ENCODE measurements around the gene ATP6V0B. TPM values are rescaled to one million over a fixed set of nuclear protein-coding genes. Genes with fewer than 3 reads are reported as not detected.

Gene ATP6V0B
- total RNA-seq, 2 donors from 2014 or later: 73.5 to 103 TPM

GRCh38 chr1:44014365-44015104 is 39.8 kb downstream of the ATP6V0B start:
- ATAC-seq (no peak), DNase-seq (no peak)
- intact Hi-C loops (cut with DNase I): no loop called here
- H3K4me1 ChIP-seq: peaks cover 19% of the 10 kb centered on the region
- H3K27ac ChIP-seq: no peak overlapping the region
- H3K4me3 ChIP-seq: no peak overlapping the region
- WGBS, 2 donors: 51 to 65% methylated on average over 5 to 8 of the region's 8 CpGs
- TF ChIP-seq CTCF (IDR thresholded peaks at IDR 0.05) (no peak), POLR2A (IDR thresholded peaks at IDR 0.05) (no peak)
- no peaks in the 10 kb centered on the region for H3K9me3 ChIP-seq
- H3K27me3 ChIP-seq: no peaks in the 10 kb centered on the region
- H3K36me3 ChIP-seq (replicated peaks in 1 of 2; ENCODE audit: insufficient read depth in 1 of 2, low read depth in 2 of 2): no peaks in the 10 kb centered on the region

DNA sequence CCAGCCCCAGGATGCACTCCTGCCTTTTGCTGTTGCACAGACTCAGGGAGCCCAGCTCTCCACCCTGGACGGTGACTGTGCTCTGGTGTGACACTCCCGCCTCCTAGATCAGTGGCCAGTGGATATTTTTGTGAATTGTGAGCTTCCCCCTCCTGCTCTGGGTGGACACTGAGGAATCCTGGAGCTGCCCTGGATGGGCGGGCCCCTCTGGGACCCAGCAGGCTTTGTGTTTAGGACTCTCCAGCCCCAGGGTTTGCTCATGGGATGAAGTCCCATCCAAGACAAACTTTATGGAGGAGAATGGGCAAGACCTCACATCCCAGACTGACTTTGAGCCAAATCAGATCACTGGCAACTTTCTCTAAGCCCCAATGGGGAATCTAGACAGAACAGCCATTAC is 40.4 kb downstream of the ATP6V0B start:
- no peak for ATAC-seq
- Histone ChIP-seq H3K9me3 (no peaks in the 10 kb centered on the region), H3K27me3 (no peaks in the 10 kb centered on the region), H3K27ac (no peak overlapping the region), H3K4me1 (peaks cover 19% of the 10 kb centered on the region), H3K4me3 (no peak overlapping the region), H3K36me3 (replicated peaks in 1 of 2; ENCODE audit: insufficient read depth in 1 of 2, low read depth in 2 of 2) (no peaks in the 10 kb centered on the region)
- TF ChIP-seq CTCF (IDR thresholded peaks at IDR 0.05) (no peak), POLR2A (IDR thresholded peaks at IDR 0.05) (no peak)
- intact Hi-C loops (cut with DNase I): no loop called here
- no peak for DNase-seq
- 71 to 79% methylated on average over 3 of the region's 3 CpGs for WGBS, 2 donors

- no peak for ATAC-seq
- Histone ChIP-seq H3K27me3 (no peaks in the 10 kb centered on the region), H3K4me3 (no peak overlapping the region), H3K4me1 (peaks cover 18% of the 10 kb centered on the region), H3K36me3 (replicated peaks in 1 of 2; ENCODE audit: insufficient read depth in 1 of 2, low read depth in 2 of 2) (no peaks in the 10 kb centered on the region), H3K9me3 (no peaks in the 10 kb centered on the region), H3K27ac (no peak overlapping the region)
- no peak for TF ChIP-seq POLR2A (IDR thresholded peaks at IDR 0.05)
- TF ChIP-seq CTCF (IDR thresholded peaks at IDR 0.05): no peak
- intact Hi-C loops (cut with DNase I): no loop called here
- DNase-seq: no peak
- WGBS, 2 donors: 76 to 84% methylated on average over 15 to 19 of the region's 20 CpGs
Observed at GRCh38 chr1:44016041-44016889, 41.5 kb downstream of the ATP6V0B start.

- ATAC-seq: no peak
- Histone ChIP-seq H3K27ac (no peak overlapping the region), H3K9me3 (no peaks in the 10 kb centered on the region), H3K4me1 (peaks cover 11% of the 10 kb centered on the region), H3K27me3 (no peaks in the 10 kb centered on the region), H3K36me3 (replicated peaks in 1 of 2; ENCODE audit: insufficient read depth in 1 of 2, low read depth in 2 of 2) (no peaks in the 10 kb centered on the region), H3K4me3 (no peak overlapping the region)
- no peak for TF ChIP-seq POLR2A (IDR thresholded peaks at IDR 0.05)
- no peak for TF ChIP-seq CTCF (IDR thresholded peaks at IDR 0.05)
- no peak for DNase-seq
- 84 to 89% methylated on average over 16 to 18 of the region's 20 CpGs for whole genome bisulfite sequencing, 2 donors
- intact Hi-C loops (cut with DNase I): no loop called here
Observed at GRCh38 chr1:44016890-44017400, 42.2 kb downstream of the ATP6V0B start.

All from body of pancreas (tissue), 4 donors.